Stimulated activated CD8-positive, alpha-beta memory T cell treated with anti-CD3 and anti-CD28 coated beads, Interleukin-4, amount 100 ng/mL, for 48 hours (primary cell): ENCODE measurements around the gene HMGB1.
"Not testable (repeated sequence)": the region's sequence is repeated elsewhere in the genome, so short reads cannot be mapped to it uniquely, and the experiment has no call there.

Experiments used
- DNase-seq: peaks from one replicate; pipeline ENCODE4 v3.0.0-alpha.2; 2020

Gene HMGB1

GRCh38 chr13:30465343-30465592 is 468 bp downstream of the HMGB1 start:
- no peak for DNase-seq

DNA sequence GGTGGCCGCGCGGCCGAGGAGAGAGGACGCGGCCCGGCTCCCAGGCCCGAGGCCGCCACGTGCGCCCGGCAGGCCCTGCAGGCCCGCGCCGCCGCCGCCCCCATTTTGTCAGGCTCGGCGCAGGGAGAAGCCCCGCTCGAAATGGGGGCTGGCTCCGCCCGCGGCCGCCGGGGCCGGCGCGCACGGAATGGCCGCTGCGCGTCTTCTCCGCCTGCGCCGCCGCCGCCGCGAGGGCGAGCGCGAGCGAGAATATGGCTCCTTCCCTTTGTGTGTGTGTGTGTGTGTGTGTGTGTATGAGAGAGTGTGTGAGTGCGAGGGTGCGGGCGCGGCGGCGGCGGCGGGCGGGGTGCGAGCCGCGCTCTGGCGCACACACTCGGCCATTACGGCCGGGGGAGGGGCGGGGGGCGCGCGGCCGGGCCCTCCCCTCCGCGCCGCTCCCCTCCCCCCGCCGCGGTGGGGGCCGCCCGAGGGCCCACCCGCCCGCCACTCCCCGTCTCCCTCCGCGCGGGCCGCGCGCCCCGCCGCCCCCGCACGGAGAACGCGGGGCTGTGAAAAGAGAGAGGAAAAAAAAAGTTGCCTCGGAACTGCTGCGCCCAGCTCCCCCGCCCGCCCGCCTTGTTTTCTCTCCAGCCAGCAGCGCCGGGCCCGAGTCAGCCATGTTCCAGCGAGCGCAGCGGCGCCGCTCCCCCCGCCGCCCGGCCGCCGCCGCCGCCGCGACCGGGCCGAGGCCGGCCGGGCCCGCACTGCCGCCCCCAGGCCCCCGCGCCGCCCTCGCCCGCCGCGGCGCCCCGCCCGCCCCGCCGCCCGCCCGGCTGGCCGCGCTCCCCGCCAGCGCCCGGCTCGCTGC is 1.0 kb downstream of the HMGB1 start:
- DNase-seq, result peak; percentile 77

DNA sequence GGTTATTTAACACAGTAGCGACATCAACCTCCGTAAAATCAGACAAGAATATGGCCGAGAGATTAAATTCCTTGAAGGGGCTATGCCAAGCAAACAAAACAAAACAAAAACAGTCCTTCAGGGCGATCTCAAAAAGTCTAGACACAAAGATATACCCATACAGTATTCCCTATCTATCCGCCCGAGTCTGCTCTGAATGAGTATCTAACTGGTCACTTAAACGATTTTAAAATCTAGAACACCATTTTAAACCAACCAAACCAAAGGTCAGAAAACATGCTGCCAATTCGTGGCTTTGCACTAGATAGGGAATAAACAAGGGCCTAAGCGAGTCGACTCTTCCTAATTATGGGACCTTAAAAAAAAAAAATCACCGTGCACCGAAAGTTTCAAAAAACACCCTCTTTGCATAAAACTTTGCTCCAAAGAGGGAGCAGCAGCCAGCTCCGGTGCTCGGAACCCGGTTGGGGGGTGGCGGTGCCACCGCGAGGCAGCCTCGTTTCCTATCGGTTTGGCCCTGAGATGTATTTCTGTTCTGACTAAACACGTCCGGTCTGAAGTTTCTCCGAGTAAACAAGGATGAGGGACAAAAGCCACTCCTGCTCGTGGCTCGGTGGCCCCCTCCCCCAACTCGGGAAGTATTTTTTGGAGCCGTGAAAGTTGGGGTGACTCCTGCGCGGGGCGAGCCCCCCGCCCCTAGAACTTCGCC is 1.8 kb downstream of the HMGB1 start:
- DNase-seq, result peak; percentile 80

DNA sequence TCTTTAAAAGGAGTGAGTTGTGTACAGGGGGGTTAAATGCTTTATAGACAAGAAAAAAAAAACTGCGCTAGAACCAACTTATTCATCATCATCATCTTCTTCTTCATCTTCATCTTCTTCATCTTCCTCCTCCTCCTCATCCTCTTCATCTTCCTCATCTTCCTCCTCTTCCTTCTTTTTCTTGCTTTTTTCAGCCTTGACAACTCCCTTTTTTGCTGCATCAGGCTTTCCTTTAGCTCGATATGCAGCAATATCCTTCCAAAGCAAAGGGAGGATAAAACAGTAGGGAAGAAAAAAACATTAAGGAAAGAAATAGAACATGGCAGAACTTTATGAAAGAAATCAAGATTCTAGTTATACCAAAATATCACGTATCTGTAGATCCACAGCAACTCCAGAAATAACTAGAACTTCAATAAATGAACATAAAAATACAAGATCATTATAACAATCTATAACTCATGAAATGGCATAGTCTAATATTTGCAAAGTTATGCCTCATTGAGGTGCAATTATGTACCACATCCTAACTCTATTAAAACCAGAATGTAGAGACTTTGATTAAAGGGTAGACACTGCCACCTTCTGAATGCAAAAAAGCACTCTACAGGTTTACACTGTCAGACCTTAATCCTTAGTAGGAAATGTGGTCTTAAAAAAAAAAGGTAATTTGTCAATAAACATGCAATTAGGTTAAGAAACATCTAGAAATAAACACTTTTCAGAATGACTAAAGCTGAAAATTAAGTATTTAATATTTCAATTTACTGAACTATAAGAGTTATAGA is 4.3 kb downstream of the HMGB1 start:
- DNase-seq, result not testable (repeated sequence)

- no peak for DNase-seq
Observed at GRCh38 chr13:30457306-30457891, 8.3 kb downstream of the HMGB1 start.

- no peak for DNase-seq
Observed at GRCh38 chr13:30456290-30456689, 9.4 kb downstream of the HMGB1 start.

DNA sequence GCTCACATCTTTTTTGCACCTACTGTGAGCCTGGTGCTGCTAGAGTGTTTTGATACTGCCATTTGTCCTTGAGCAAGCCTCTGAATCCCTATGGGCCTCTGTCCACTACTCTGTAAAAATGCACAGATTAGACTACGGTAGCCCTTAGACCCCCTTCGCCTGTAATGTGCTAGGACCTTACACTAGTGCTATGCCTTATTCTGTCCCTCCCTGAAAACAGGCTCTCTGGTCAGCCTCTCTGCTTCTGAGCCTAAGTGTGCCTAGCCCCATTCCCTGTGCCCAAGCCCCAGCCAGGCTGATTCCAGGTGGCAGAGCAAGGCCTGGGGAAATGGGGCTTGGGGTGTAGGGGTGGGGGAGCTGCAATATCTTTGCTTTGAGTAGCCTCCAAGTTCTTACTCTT is 10.7 kb downstream of the HMGB1 start:
- no peak for DNase-seq

GRCh38 chr13:30453727-30454126 is 12.0 kb downstream of the HMGB1 start:
- no peak for DNase-seq

DNA sequence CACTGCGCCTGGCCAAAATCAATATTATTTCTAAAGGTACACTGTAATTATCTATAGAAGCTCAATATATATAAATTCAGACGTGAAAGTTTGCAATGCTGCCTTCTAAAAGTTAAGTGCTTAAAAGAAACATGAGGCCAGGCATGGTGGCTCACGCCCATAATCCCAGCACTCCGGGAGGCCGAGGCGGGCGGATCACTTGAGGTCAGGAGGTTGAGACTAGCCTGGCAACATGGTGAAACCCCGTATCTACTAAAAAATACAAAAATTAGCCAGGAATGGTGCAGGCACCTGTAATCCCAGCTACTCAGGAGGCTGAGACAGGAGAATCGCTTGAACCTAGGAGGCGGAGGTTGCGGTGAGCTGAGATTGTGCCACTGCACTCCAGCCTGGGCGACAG is 14.3 kb downstream of the HMGB1 start:
- not testable (repeated sequence) for DNase-seq

- no peak for DNase-seq
Observed at GRCh38 chr13:30450066-30450465, 15.7 kb downstream of the HMGB1 start.

DNA sequence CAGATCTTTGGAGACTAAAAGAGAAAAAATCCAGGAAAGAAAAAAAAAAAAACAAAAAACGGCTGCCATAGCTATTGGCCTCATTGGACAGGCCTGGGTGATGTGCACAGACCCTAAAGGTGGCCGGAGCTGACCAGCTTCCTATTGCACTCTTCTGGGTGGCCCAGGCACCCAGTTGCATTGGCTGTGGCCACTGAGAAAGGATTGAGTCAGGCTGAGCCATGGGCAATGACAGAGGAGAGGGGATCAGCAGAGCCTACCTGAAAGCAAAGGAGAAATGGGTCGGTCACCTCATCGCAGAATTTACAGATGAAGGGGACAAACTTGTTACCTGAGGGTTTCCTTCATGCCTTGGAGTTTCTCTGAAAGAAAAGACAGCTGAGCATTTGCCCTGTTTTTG is 17.3 kb downstream of the HMGB1 start:
- no peak for DNase-seq

- DNase-seq, result no peak
Observed at GRCh38 chr13:30446126-30446500, 19.6 kb downstream of the HMGB1 start.

- DNase-seq, result no peak
Observed at GRCh38 chr13:30443957-30444404, 21.8 kb downstream of the HMGB1 start.

DNA sequence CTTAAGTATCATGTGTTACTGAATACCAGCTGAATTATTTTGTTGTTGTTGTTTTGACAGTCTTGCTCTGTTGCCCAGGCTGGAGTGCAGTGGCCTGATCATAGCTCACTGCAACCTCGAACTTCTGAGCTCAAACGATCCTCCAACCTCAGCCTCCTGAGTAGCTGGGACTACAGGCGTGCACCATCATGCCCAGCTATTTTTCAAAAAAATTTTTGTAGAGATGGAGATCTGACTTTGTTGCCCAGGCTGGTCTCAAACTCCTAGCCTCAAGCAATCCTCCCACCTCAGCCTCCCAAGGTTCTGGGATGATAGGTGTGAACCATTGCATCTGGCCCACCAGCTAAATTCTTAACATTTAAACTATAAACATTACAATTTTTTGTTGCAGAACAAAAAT is 22.2 kb downstream of the HMGB1 start:
- DNase-seq, result not testable (repeated sequence)

GRCh38 chr13:30442926-30443325 is 22.8 kb downstream of the HMGB1 start:
- no peak for DNase-seq

DNA sequence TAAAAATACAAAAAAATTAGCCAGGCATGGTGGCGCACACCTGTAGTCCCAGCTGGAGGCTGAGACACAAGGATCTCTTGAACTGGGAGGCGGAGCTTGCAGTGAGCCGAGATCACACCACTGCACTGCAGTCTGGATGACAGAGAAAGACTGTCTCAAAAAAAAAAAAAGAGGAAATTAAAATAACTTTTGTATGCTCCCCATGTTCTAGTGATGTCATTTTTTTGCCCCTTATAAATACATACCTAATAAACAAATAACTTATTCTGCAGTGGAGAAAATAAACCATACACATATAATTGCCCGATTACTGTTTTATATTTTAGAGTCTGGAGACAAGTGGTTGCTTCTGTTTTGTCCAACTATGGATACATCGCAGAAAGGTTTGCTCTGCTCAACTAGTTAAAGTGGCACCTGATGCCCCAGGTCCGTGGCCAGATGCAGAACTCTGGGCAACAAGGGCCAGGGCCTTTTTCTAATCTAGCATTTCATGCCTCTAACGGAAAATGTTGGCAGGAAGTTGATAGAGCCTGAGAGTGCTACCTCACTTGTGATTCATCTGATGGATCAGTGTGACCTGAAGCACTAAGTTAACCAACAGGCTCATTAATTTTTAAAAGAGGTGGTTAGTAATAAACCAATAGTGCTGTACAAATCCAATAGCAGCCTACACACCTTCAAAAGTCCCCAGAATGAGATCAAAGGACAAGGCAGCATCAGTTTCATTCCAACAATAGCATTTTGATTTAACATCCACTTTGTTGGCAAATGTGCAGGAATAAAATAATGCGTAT is 24.6 kb downstream of the HMGB1 start:
- no peak for DNase-seq

DNA sequence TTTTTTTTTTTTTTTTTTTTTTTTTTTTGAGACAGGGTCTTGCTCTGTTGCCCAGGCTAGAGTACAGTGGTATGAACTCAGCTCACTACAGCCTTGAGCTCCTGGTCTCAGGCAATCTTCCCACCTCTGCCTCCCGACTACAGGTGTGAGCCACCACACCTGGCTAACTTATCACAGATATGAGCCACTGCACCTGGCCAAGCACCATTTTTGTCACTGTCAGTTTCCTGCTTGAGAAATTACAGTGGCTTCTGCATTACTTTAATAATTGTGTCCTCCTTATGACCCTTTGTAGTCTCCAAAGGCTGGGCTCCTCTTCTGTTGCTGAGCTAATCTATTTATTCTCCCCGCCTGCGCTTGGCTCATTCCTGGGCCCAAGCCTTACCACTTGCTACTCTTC is 27.4 kb downstream of the HMGB1 start:
- DNase-seq, result no peak

- DNase-seq, result no peak
Observed at GRCh38 chr13:30437177-30437576, 28.6 kb downstream of the HMGB1 start.

GRCh38 chr13:30435911-30436451 is 29.8 kb downstream of the HMGB1 start:
- no peak for DNase-seq

DNA sequence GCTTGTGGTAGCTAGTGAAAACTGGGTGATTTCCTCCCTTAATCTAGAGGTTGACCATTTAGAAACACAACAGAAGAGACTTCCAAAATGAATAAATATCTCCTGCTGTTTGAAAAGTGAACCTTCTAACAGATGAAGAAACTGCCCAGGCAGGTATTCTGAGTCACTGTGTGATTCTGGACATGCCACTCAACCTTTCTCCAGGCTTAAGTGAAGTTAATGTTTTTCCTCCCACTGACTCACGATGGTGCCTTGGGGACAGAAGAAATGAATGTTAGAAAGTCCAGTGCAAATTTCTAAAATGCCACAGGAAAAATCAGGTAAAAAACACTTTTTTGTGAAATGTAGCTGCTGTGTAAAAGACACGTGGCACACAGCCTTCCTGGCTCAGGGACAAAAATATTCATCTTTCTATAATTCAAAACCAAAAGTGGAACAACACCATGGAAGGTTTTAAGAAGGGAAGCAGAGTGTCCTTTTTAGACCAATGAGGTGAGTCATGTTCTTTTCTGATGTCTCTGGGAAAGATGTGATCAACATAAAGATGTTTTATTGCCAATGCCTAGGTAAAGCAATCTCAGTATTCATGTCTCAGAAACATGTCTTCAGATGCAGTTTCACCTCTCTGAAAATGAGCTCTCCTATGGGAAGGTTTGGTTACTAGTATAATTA is 34.3 kb downstream of the HMGB1 start:
- DNase-seq, result no peak
